HG02970 (cell line): Measurements from ENCODE around the gene ITPR3.

Experiments
- ATAC-seq: cut with Tn5 transposase; IDR thresholded peaks from one replicate; pipeline ENCODE4 v1.9.1; 2021; ENCODE audit warnings: mild to moderate bottlenecking, moderate library complexity, moderate number of reproducible peaks; ENCODE audit not compliant: unreplicated experiment, low FRiP score

ITPR3 gene

DNA sequence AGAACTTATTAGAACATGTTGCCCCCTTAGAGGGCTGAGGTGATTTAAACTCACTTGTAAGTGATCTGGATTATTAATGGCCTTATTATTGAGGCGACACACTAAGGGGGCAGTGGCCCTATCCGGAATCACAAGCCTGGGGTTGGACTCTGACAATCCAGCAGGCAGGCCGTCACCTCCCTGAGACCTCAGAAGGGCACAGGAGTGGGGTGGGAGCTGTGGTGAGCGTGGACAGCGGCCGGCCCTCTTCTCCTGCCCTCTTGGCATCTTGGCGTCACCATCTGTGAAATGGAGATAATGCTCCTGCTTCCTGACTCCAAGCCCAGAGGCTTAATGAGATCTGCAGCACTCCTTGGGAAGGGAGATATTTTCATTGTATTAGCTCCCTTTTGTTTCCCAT is 106.0 kb downstream of the ITPR3 start:
- no peak for ATAC-seq

GRCh38 chr6:33727932-33728331 is 106.8 kb downstream of the ITPR3 start:
- no peak for ATAC-seq

DNA sequence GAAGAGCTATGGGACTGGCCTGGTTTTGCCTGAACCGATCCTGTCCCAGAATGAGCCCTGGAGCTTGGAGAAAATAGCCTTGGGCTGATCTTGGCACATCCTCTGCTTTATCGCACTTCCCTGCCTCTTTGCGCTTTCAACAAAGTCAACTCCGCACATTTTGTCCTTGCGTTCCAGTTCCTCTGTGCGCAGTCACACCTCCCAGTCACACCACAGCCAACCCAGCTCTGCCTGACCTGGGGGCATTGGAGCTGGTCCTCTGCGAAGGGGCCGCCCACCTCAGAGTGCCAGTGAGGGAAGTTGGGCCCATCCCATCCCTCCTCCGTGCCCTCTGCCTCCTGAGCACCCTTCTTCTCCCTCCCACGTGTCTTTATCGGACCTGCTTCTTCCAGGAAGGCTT is 107.3 kb downstream of the ITPR3 start:
- ATAC-seq, result no peak

DNA sequence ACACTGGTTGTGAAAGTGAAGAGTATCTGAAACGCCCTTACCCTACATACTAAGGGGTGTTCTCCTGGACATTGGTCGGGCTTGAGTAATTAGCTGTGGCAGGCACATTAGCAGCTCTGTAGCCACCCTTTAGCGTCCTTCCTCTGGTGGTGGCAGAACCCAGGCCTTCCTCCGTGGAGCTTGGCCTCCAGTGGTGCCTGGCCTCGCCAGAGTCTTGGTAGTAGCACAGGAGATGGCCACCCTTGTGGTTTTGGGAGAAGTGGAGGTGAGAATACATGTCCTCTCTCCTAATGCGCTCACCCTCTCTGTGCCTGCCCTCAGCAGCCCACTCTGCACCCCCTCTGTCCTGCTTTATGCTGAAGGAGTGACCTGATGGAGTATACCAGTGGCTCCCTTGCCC is 107.9 kb downstream of the ITPR3 start:
- ATAC-seq, result no peak

GRCh38 chr6:33730611-33731010 is 109.5 kb downstream of the ITPR3 start:
- no peak for ATAC-seq

DNA sequence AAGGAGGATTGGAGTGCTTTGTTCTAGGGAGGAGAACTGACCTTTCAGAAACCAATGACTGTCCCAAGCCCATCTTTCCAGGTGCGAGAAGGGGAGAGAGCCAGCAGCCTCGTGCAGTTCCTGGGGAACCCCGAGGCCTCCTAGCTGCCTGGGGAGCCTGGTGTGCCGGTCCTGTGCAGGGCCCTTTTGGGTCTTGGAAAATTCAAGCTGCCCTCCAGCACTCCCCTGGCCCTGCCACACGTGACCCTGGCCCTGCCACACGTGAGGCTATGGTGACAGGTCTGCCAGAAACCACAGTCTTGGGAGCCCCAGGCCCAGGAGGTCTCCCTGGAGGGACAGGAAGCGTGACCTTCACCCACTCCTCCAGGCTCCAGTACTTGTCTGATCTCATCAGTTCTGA is 109.9 kb downstream of the ITPR3 start:
- no peak for ATAC-seq

- ATAC-seq, result no peak
Observed at GRCh38 chr6:33731751-33732282, 110.7 kb downstream of the ITPR3 start.

DNA sequence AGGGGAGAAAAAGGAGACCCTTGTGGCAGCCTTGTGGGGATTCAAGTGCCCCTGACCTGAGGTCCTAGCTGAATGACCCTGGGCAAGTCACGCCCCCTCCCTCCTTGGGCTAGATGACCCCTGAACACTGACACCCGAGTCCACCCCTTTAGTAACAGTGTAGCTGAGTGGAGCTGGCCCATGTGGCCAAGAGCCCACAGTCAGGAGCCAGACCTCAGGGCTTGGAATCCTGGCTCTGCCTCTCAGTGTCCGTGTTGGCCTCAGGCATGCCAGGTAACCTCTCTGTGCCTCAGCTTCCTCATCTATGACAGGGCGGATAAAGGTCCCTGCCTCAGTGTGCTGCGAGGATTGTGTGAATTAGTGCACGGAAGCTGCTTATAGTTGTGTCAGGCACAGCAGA is 111.3 kb downstream of the ITPR3 start:
- ATAC-seq, result no peak

GRCh38 chr6:33732817-33733708 is 111.9 kb downstream of the ITPR3 start:
- no peak for ATAC-seq

DNA sequence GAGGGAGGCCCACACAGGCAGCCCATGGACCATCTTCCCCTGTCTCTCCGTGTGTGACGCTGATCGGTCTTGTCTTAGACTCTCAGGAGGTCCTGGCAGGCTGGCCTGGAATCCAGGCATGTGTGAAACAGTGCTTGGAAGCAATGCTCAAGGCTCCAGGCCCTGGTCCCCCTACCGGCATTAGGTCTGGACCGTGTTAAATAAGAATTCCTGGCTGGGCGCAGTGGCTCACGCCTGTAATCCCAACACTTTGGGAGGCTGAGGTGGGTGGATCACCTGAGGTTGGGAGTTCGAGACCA is 112.5 kb downstream of the ITPR3 start:
- ATAC-seq, result no peak

DNA sequence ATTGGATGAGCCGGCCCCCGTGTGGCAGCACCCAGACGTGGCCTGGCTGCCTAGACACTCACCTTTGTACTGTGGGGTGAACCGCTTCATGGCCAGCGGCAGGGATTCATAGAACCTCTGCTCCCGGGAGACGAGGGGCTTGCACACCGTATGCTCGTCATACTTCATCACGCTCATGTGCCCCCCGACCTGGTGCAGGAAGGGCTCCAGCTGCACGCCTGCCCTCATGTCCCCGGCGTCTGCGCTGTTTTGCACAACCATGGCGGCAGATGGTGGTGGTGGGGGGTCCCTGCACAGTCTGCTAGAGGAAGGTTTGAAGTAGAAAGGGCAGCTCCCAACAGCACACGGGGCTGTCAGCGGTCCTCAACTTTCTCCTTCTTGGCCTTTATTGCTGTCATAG is 114.1 kb downstream of the ITPR3 start:
- ATAC-seq, result no peak

- no peak for ATAC-seq
Observed at GRCh38 chr6:33737267-33738026, 116.3 kb downstream of the ITPR3 start.

- no peak for ATAC-seq
Observed at GRCh38 chr6:33738153-33738552, 117.0 kb downstream of the ITPR3 start.

DNA sequence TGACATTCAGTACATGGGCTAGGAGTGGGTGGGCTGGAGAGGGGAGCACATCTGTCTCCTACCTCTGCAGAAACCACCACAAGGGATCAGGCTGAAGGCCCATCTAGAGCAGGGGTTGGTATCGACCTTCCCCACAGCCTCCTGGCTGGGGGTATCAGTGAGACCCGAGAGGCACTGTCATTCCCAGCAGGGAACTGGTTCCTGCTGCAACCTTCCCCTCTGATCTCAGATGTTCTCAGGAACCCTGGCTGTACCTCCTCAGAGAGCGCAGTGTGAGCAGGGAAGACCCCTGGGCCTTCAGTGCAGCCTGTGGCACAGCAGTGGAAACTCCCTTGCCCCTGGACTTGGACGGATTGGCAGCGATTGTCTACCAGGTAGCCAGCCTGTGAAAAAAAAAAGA is 117.8 kb downstream of the ITPR3 start:
- ATAC-seq, result no peak

DNA sequence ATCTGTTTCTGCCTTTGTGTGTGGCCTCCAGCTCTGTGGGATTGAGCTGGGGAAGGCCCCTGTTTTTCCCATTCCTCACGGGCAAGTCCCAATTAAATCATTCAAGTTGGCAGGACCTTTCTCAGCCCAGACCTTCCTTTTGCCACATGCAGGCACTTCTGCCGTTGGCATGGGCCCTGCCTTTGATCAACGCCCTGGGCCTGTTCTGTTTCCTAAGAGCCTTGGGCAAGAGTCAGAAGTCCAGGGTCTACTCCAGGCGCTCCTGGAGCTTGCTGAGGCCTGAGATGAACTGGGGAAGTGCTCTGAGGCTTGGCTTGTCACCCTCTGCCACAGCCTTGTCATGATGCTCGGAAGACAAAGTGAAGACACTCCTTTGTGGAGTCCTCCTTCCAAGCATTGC is 118.4 kb downstream of the ITPR3 start:
- ATAC-seq, result no peak

- ATAC-seq, result no peak
Observed at GRCh38 chr6:33740204-33740608, 119.1 kb downstream of the ITPR3 start.

DNA sequence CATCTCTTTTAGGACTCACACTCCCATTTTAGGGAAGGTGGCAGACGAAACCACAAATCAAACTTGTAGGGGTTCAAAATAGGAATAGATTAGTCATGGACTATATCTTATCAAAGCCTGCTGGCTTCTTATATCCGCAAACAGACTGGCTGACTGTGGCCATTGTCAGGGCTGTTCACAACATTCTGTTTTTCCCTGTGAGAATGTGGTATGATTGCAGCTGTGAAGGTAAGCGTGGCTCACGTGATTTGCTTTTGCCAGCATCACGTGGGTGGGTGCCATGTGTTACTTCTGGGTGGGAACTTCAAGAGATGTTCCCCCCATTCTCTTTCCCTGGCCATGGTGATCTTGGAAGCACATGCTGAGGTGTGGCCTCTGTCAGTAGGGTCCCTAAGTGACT is 119.7 kb downstream of the ITPR3 start:
- no peak for ATAC-seq

DNA sequence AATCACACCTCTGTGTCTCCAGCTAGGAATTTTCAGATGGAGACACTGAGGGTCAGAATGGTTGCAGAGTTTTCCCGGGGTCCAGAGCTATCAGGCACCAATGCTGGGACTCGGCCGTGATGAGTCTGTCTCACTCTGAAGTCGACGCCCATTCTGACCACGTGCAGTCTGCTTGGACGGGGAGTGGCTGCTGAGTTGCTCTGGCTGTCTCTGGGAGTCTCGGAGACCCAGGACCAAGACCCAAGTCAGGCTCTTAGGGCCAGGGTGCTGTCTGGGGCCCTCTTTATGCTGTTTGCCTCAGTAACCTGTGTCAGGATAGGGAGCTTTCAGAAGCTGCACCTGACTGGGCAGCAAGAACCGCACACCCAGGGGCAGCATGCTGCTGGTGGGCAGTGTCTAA is 121.0 kb downstream of the ITPR3 start:
- no peak for ATAC-seq

DNA sequence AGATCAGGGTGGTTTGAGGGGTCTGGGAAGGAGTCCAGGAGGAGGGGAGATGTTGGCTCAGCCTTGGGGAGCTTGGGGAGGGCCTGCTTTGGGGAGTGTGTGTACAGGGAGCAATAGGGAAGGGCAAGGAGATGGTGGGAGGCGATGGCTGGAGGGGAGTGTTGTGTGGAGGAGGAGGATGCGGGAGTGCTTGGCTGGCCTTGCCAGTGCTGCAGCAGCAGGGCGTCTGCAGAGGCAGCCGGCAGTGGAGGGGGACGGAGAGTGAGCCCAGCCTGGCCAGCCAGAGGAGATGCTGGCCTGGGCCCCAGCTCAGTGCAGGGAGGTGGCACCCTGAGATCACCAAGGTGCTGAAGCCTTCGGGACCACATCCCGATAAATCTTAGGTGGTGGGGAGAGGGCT is 121.7 kb downstream of the ITPR3 start:
- ATAC-seq, result no peak

DNA sequence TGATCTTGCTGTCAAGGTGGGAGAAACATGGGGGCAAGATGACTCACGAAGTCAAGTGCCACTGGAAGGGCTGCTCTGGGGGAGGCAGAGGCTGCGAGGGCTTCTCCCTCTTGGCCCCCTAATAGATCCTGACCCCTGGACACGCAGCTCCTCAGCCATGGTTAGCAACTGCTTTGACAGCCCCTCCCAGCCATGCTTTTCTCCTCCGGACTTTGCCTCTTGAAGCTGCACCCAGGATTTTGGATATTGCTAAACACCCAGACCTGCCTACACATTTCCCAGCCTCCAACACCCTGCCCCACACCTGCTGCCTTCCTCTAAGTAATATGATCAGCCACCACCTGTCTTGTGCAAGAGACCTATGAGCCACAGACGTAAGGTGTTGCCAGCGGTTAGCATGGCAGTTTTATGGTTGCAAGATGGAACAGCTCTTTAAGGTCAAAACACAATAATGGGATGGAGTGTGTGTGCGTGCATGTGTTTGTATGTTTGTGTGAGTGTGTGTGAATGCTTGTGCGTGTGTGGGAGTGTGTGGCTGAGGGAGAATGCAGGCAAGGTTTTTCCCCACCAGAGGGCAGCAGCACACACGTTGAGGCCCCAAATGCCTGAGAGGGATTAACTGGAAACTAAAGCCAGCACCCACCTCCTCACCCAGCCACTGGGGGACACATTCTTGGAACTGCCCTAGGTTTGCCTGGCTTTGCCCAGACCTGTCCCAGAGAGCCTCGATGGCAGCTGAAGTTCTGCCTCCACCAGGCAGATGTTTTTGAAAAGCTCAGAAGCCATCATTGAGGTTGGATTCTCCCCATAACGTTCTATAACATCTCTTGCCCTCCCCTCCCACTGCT is 123.1 kb downstream of the ITPR3 start:
- no peak for ATAC-seq
